ENCODE data around the gene EIF5B. TPM values are rescaled to one million over a fixed set of nuclear protein-coding genes. Genes with fewer than 3 reads are reported as not detected.

The EIF5B gene
- total RNA-seq, 4 donors from 2014 or later: 28.1 to 53.8 (median 33.9) TPM

DNA sequence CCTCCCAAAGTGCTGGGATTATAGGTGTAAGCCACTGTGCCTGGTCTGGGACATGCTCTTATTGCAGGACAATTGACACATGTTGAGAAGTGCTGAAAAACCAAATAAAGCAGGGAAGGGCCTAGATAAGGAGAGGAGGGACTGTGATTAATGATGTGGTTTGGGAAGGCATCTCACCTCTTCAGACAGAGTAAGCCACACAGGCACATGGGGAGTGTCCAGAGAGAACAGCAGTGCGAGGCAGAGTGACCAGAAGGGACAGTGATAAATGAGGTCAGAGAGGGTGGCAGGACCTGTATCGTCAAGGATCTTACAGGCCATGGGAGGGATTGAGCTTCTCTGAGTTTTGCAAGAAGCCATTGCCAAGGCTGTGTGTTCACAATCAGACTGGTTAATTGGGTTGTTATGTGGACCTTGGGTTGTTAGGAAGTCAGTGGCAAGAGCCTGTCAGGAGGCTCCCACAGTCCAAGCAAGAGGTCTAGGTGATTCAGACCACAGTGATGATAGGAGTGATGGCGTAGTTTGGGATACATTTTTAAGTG, 58.5 kb downstream of the EIF5B start:
- TF ChIP-seq, protein P1, sequence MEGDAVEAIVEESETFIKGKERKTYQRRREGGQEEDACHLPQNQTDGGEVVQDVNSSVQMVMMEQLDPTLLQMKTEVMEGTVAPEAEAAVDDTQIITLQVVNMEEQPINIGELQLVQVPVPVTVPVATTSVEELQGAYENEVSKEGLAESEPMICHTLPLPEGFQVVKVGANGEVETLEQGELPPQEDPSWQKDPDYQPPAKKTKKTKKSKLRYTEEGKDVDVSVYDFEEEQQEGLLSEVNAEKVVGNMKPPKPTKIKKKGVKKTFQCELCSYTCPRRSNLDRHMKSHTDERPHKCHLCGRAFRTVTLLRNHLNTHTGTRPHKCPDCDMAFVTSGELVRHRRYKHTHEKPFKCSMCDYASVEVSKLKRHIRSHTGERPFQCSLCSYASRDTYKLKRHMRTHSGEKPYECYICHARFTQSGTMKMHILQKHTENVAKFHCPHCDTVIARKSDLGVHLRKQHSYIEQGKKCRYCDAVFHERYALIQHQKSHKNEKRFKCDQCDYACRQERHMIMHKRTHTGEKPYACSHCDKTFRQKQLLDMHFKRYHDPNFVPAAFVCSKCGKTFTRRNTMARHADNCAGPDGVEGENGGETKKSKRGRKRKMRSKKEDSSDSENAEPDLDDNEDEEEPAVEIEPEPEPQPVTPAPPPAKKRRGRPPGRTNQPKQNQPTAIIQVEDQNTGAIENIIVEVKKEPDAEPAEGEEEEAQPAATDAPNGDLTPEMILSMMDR (IDR thresholded peaks at IDR 0.05; ENCODE audit: low read depth): no peak

- TF ChIP-seq, protein P1 (IDR thresholded peaks at IDR 0.05; ENCODE audit: low read depth): no peak
Measured at GRCh38 chr2:99397266-99397920, 60.2 kb downstream of the EIF5B start.

DNA sequence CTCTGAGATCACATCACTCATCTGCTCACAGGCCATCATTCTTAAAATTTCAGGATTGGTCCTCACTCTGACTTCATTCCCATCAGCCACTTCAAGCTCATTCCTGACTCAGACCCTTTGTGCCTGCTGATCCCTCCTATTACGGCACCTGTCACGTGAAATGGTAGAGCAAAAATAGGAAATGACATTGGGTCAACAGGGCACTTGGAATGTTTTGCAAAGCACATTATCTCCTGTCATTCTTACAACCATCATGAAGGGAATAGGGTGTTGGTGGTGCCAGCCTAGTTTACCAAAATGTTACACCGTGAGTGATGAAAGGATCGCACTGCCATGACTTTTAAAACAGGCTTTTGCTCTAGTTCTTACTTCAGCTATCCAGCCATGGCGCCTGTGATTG, 61.1 kb downstream of the EIF5B start:
- TF ChIP-seq, protein P1 (IDR thresholded peaks at IDR 0.05; ENCODE audit: low read depth): no peak

GRCh38 chr2:99399063-99399462, 61.9 kb downstream of the EIF5B start:
- TF ChIP-seq, protein P1 (IDR thresholded peaks at IDR 0.05; ENCODE audit: low read depth): no peak

DNA sequence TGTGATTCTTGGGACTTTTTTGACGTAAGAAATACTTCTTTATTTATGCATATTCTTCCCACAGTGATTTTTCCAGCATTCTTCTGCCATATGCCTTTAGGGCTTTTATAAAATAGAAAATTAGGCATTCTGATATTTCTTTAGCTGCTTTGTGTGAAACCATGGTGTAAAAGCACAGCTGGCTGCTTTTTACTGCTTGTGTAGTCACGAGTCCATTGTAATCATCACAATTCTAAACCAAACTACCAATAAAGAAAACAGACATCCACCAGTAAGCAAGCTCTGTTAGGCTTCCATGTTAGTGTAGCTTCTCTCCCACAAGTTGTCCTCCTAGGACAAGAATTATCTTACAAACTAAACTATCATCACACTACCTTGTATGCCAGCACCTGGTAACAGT, 62.6 kb downstream of the EIF5B start:
- TF ChIP-seq, protein P1 (IDR thresholded peaks at IDR 0.05; ENCODE audit: low read depth): no peak

DNA sequence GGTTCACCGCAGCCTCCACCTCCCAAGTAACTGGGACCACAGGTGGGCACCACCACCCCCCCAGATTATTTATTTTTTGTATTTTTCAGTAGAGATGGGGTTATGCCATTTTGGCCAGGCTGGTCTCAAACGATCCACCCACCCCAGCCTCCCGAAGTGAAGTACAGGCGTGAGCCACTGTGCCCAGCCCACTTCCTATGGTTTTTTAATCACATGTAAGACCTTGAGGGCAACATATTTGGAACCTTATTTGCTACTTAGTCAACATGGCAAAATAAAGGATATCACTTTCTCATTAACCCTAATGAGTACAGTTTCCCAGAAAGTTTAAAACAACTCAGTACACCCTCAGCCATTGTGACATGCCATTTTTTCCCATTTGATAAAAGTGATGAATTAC, 64.7 kb downstream of the EIF5B start:
- TF ChIP-seq, protein P1 (IDR thresholded peaks at IDR 0.05; ENCODE audit: low read depth): no peak

- TF ChIP-seq, protein P1 (IDR thresholded peaks at IDR 0.05; ENCODE audit: low read depth): no peak
Measured at GRCh38 chr2:99403084-99403483, 65.9 kb downstream of the EIF5B start.
